Tibial nerve (tissue), 4 donors: ENCODE results near the gene SAMD8. TPM values are rescaled to one million over a fixed set of nuclear protein-coding genes. Genes with fewer than 3 reads are reported as not detected.

ENCODE experiments used
- DNase-seq, 2 donors: peaks; one replicate each; pipeline ENCODE4 v3.0.0-alpha.2; 2019; ENCODE audit warnings: low spot score in 2 of 2
- H3K27ac ChIP-seq, 4 donors: fragments of 200-600 bp; sonication (generic) in 3 of 4; one replicate each; pipeline ENCODE4 v1.5.1; 2017 to 2019; ENCODE audit warnings: mild to moderate bottlenecking in 1 of 4
- H3K27me3 ChIP-seq, 2 donors: fragments of 200-600 bp; sonication (generic) in 1 of 2; one replicate each; pipeline versions ENCODE4 v1.5.1 to v1.6.0; 2017 to 2019
- H3K36me3 ChIP-seq, 3 donors: fragments of 200-600 bp; sonication (generic); one replicate each; pipeline ENCODE4 v1.5.1; 2018 to 2019
- H3K4me1 ChIP-seq, 4 donors: fragments of 200-600 bp; sonication (generic) in 3 of 4; one replicate each; pipeline ENCODE4 v1.5.1; 2017 to 2019
- H3K4me3 ChIP-seq, 4 donors: fragments of 200-600 bp; sonication (generic) in 3 of 4; one replicate each; pipeline ENCODE4 v1.5.1; 2017 to 2019; ENCODE audit warnings: mild to moderate bottlenecking in 1 of 4, moderate library complexity in 1 of 4
- H3K9me3 ChIP-seq, 4 donors: fragments of 200-600 bp; sonication (generic) in 3 of 4; one replicate each; pipeline ENCODE4 v1.5.1; 2017 to 2019
- CTCF ChIP-seq, 5 experiments: fragments of 200-600 bp in 3 of 5; fragments of 450-650 bp in 2 of 5; sonication (generic) in 3 of 5; IDR thresholded peaks; one replicate each; pipeline ENCODE4 v1.5.1; 2016 to 2019; ENCODE audit warnings: antibody characterized with exemption in 5 of 5, mild to moderate bottlenecking in 3 of 5, moderate library complexity in 2 of 5
- EP300 ChIP-seq, 2 donors: sonication (generic); formaldehyde crosslinking; IDR thresholded peaks; one replicate each; pipeline ENCODE4 v1.6.1; 2017; ENCODE audit warnings: antibody characterized with exemption in 2 of 2, mild to moderate bottlenecking in 1 of 2
- POLR2A ChIP-seq, 2 donors: fragments of 450-650 bp; IDR thresholded peaks; one replicate each; pipeline ENCODE4 v1.6.1; 2017; ENCODE audit warnings: antibody characterized with exemption in 2 of 2, mild to moderate bottlenecking in 2 of 2, moderate library complexity in 2 of 2
- WGBS, 2 donors: methylation state at CpG; one replicate each; pipeline ENCODE4 v1.1.5; 2018; 5-methylcytosine and 5-hydroxymethylcytosine counted together
- total RNA-seq, 4 donors: library from RNA; depleted of rRNA; stranded (reverse); fragments of >200 nt; gene quantifications; one replicate each; pipeline ENCODE4 v1.1.0, GENCODE V29; 2016

The SAMD8 gene
- total RNA-seq, 4 donors from 2014 or later = 46.5 to 62.0 (median 56.7) TPM

- H3K9me3 ChIP-seq = no peaks in the 10 kb centered on the region
- H3K36me3 ChIP-seq = no peaks in the 10 kb centered on the region
- 96% methylated on average over 14 of the region's 14 CpGs for WGBS, 2 donors
- DNase-seq = no peak
- H3K4me3 ChIP-seq = no peak overlapping the region
- H3K27me3 ChIP-seq = no peaks in the 10 kb centered on the region
- TF ChIP-seq CTCF (IDR thresholded peaks at IDR 0.05) = no peak
- TF ChIP-seq POLR2A (IDR thresholded peaks at IDR 0.05) = no peak
- TF ChIP-seq EP300 (IDR thresholded peaks at IDR 0.05) = no peak
- H3K4me1 ChIP-seq = no peaks in the 10 kb centered on the region
- no peak overlapping the region for H3K27ac ChIP-seq
Measured at GRCh38 chr10:75071756-75072155, 39.7 kb upstream of the SAMD8 start.

- TF ChIP-seq EP300 (IDR thresholded peaks at IDR 0.05) = no peak
- TF ChIP-seq POLR2A (IDR thresholded peaks at IDR 0.05) = no peak
- no peak for TF ChIP-seq CTCF (IDR thresholded peaks at IDR 0.05)
- 78 to 92% methylated on average over 14 of the region's 14 CpGs for WGBS, 2 donors
- no peak overlapping the region for H3K27ac ChIP-seq
- H3K9me3 ChIP-seq = no peaks in the 10 kb centered on the region
- no peak for DNase-seq
- no peak overlapping the region for H3K4me3 ChIP-seq
- no peaks in the 10 kb centered on the region for H3K4me1 ChIP-seq
- no peaks in the 10 kb centered on the region for H3K27me3 ChIP-seq
- no peaks in the 10 kb centered on the region for H3K36me3 ChIP-seq
Measured at GRCh38 chr10:75072727-75073126, 38.7 kb upstream of the SAMD8 start.

- H3K4me1 ChIP-seq = no peaks in the 10 kb centered on the region
Measured at GRCh38 chr10:75073442-75073841, 38.0 kb upstream of the SAMD8 start.

GRCh38 chr10:75074711-75075445, 36.6 kb upstream of the SAMD8 start:
- no peak for TF ChIP-seq POLR2A (IDR thresholded peaks at IDR 0.05)
- TF ChIP-seq CTCF (IDR thresholded peaks at IDR 0.05) = no peak
- TF ChIP-seq EP300 (IDR thresholded peaks at IDR 0.05) = no peak
- Histone ChIP-seq H3K4me1 (no peaks in the 10 kb centered on the region), H3K27me3 (no peaks in the 10 kb centered on the region), H3K9me3 (no peaks in the 10 kb centered on the region), H3K27ac (no peak overlapping the region), H3K36me3 (no peaks in the 10 kb centered on the region), H3K4me3 (no peak overlapping the region)
- WGBS, 2 donors = 49 to 73% methylated on average over 2 of the region's 2 CpGs
- no peak for DNase-seq

More at GRCh38 chr10:75073442-75073841, 38.0 kb upstream of the SAMD8 start:
- TF ChIP-seq EP300 (IDR thresholded peaks at IDR 0.05) = no peak
- no peak for TF ChIP-seq CTCF (IDR thresholded peaks at IDR 0.05)
- no peak for TF ChIP-seq POLR2A (IDR thresholded peaks at IDR 0.05)
- no peak overlapping the region for H3K27ac ChIP-seq
- no peaks in the 10 kb centered on the region for H3K9me3 ChIP-seq
- 91 to 99% methylated on average over 10 to 13 of the region's 17 CpGs for WGBS, 2 donors
- no peaks in the 10 kb centered on the region for H3K27me3 ChIP-seq
- no peak overlapping the region for H3K4me3 ChIP-seq
- H3K36me3 ChIP-seq = no peaks in the 10 kb centered on the region
- no peak for DNase-seq

GRCh38 chr10:75076348-75076747, 35.1 kb upstream of the SAMD8 start:
- no peak for DNase-seq
- H3K4me3 ChIP-seq = no peak overlapping the region
- no peaks in the 10 kb centered on the region for H3K36me3 ChIP-seq
- no peaks in the 10 kb centered on the region for H3K27me3 ChIP-seq
- peaks cover 0 to 5% (median 0%) of the 10 kb centered on the region in 4 donors for H3K9me3 ChIP-seq
- no peak overlapping the region for H3K27ac ChIP-seq
- 77 to 82% methylated on average over 6 of the region's 6 CpGs for WGBS, 2 donors
- no peaks in the 10 kb centered on the region for H3K4me1 ChIP-seq
- TF ChIP-seq POLR2A (IDR thresholded peaks at IDR 0.05) (no peak), EP300 (IDR thresholded peaks at IDR 0.05) (no peak), CTCF (IDR thresholded peaks at IDR 0.05) (no peak)
